Measurements from ENCODE around the gene MITF.

MITF gene

DNA sequence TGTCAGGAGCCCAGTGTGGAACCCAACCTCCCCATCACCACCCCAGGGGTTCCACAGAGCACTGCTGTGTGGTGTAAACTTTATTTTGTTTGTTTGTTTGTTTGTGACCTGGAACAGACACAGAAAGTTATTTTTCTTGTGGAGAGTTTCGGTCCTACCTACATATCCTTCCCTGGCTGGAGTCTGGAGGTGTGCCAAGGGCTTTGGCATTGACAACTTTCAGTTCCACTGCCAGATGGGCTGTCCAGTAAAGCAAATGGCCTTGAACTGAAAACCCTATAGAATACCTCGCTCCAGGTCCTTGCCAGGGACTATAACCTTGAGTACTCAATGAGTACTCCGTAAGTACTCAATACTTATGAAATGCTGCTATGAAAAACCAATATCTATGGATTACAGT, 103.5 kb downstream of the MITF start:
- H3K9me3 ChIP-seq (ENCODE audit: insufficient read depth, low read length): no peaks in the 10 kb centered on the region
- H3K4me1 ChIP-seq (ENCODE audit: low read length): no peaks in the 10 kb centered on the region
- no peaks in the 10 kb centered on the region for H4K20me1 ChIP-seq (ENCODE audit: insufficient read depth, low read length)
- no peak overlapping the region for H3K4me2 ChIP-seq (ENCODE audit: low read length)
- H3K27me3 ChIP-seq (ENCODE audit: low read depth, low read length): peaks cover 2% of the 10 kb centered on the region; the same call in 1 of the 2 replicates
- no peak for TF ChIP-seq EZH2phosphoT487 (IDR thresholded peaks at IDR 0.05; ENCODE audit: low read depth)
- TF ChIP-seq CTCF (IDR thresholded peaks at IDR 0.05; ENCODE audit: low read depth, low read length): no peak
- no peak overlapping the region for H2AFZ ChIP-seq (ENCODE audit: low read depth, low read length)
- H3K79me2 ChIP-seq (ENCODE audit: low read length): no peaks in the 10 kb centered on the region
- no peaks in the 10 kb centered on the region for H3K36me3 ChIP-seq (replicated peaks; ENCODE audit: low read depth, low read length)
- no peak overlapping the region for H3K27ac ChIP-seq (ENCODE audit: low read length)
- no peak overlapping the region for H3K4me3 ChIP-seq (ENCODE audit: low read length)
- no peak overlapping the region for H3K9ac ChIP-seq (ENCODE audit: low read length)

DNA sequence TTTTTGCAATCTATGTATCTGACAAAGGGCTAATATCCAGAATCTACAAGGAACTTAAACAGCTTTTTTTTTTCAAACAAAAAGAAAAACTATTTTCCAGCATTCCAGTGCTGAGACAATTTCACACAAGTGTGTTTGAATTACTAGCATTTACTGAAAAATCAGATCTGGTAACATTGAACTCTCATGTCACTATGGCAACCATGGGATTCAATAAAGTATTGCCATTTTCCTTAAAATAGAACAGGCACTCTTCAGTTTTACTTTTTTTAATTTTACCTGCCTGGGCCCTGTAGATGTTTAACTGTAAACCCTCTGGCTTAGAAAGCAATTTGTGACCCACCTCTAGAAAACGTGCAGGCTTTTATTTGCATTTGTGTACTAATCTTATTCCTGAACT, 105.4 kb downstream of the MITF start:
- Histone ChIP-seq H3K27me3 (ENCODE audit: low read depth, low read length) (no peaks in the 10 kb centered on the region), H3K27ac (ENCODE audit: low read length) (no peak overlapping the region), H3K9me3 (ENCODE audit: insufficient read depth, low read length) (no peaks in the 10 kb centered on the region), H3K4me2 (ENCODE audit: low read length) (no peak overlapping the region), H2AFZ (ENCODE audit: low read depth, low read length) (no peak overlapping the region), H3K4me3 (ENCODE audit: low read length) (no peak overlapping the region), H4K20me1 (ENCODE audit: insufficient read depth, low read length) (no peaks in the 10 kb centered on the region), H3K9ac (ENCODE audit: low read length) (no peak overlapping the region), H3K4me1 (ENCODE audit: low read length) (no peaks in the 10 kb centered on the region), H3K79me2 (ENCODE audit: low read length) (no peaks in the 10 kb centered on the region), H3K36me3 (replicated peaks; ENCODE audit: low read depth, low read length) (no peaks in the 10 kb centered on the region)
- TF ChIP-seq EZH2phosphoT487 (IDR thresholded peaks at IDR 0.05; ENCODE audit: low read depth): no peak
- no peak for TF ChIP-seq CTCF (IDR thresholded peaks at IDR 0.05; ENCODE audit: low read depth, low read length)

DNA sequence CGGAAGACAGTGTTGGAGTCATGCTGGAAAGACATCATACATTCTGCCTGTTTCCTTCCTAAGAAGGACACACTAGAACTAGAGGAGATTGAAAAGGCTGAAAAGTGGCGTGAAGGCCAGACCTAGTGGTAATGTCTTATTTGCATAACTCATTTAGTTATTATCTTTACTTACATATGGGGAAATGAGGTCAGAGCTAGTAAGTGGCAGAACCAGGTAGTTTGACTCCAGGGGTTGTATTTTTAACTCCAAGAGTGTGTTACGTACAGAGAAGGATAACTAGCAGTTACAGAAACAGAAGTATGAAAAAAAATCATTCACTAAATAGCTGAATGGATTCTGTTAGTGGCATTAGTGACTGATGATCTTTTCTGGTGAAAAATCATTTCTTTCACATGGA, 108.0 kb downstream of the MITF start:
- H3K4me1 ChIP-seq (ENCODE audit: low read length): no peaks in the 10 kb centered on the region
- H3K9me3 ChIP-seq (ENCODE audit: insufficient read depth, low read length): no peaks in the 10 kb centered on the region
- no peak overlapping the region for H3K9ac ChIP-seq (ENCODE audit: low read length)
- H2AFZ ChIP-seq (ENCODE audit: low read depth, low read length): no peak overlapping the region
- no peak overlapping the region for H3K4me2 ChIP-seq (ENCODE audit: low read length)
- H3K27me3 ChIP-seq (ENCODE audit: low read depth, low read length): no peaks in the 10 kb centered on the region
- H4K20me1 ChIP-seq (ENCODE audit: insufficient read depth, low read length): no peaks in the 10 kb centered on the region
- H3K79me2 ChIP-seq (ENCODE audit: low read length): no peaks in the 10 kb centered on the region
- H3K27ac ChIP-seq (ENCODE audit: low read length): no peak overlapping the region
- H3K4me3 ChIP-seq (ENCODE audit: low read length): no peak overlapping the region
- TF ChIP-seq CTCF (IDR thresholded peaks at IDR 0.05; ENCODE audit: low read depth, low read length): no peak
- no peak for TF ChIP-seq EZH2phosphoT487 (IDR thresholded peaks at IDR 0.05; ENCODE audit: low read depth)
- no peaks in the 10 kb centered on the region for H3K36me3 ChIP-seq (replicated peaks; ENCODE audit: low read depth, low read length)

GRCh38 chr3:69848113-69848512, 108.8 kb downstream of the MITF start:
- no peak overlapping the region for H3K4me2 ChIP-seq (ENCODE audit: low read length)
- H3K27me3 ChIP-seq (ENCODE audit: low read depth, low read length): no peaks in the 10 kb centered on the region
- H3K36me3 ChIP-seq (replicated peaks; ENCODE audit: low read depth, low read length): no peaks in the 10 kb centered on the region
- H3K9ac ChIP-seq (ENCODE audit: low read length): no peak overlapping the region
- H2AFZ ChIP-seq (ENCODE audit: low read depth, low read length): no peak overlapping the region
- no peaks in the 10 kb centered on the region for H3K4me1 ChIP-seq (ENCODE audit: low read length)
- no peaks in the 10 kb centered on the region for H3K79me2 ChIP-seq (ENCODE audit: low read length)
- H3K27ac ChIP-seq (ENCODE audit: low read length): no peak overlapping the region
- H4K20me1 ChIP-seq (ENCODE audit: insufficient read depth, low read length): no peaks in the 10 kb centered on the region
- no peaks in the 10 kb centered on the region for H3K9me3 ChIP-seq (ENCODE audit: insufficient read depth, low read length)
- TF ChIP-seq EZH2phosphoT487 (IDR thresholded peaks at IDR 0.05; ENCODE audit: low read depth) (no peak), CTCF (IDR thresholded peaks at IDR 0.05; ENCODE audit: low read depth, low read length) (no peak)
- H3K4me3 ChIP-seq (ENCODE audit: low read length): no peak overlapping the region
